ENCODE data around the gene SPATA33.

GRCh38 chr16:89624777-89625761, 32.6 kb upstream of the SPATA33 start:
- no peak for TF ChIP-seq EZH2phosphoT487 (IDR thresholded peaks at IDR 0.05; ENCODE audit: insufficient read depth, low read depth)
- no peak for TF ChIP-seq EZH2 (IDR thresholded peaks at IDR 0.05; ENCODE audit: insufficient read depth, poor library complexity, severe bottlenecking)

Data from GM23248 (cell line).